Measurements from ENCODE around the gene ZNF350.

DNA sequence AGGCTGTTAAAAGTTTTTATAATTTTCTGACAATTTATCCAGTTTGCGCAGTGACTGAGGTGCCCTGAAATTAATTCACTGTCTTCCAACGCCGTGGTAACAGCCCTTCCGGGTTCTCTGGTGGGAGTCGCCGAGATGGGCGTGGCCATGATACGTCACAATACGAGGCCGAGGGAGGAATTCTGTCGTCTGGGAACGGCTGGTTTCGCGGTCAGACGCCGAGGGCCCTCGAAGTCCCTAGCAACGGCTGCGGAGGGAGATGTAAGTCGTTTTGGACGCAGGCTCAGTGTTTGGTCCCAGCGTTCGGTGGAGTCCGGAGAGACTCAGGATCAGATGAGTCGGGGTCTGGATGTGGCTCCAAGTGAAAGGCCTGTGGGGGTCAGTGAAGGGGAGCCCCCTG is 37.7 kb downstream of the ZNF350 start:
- TF ChIP-seq POLR2A (IDR thresholded peaks at IDR 0.05) (no peak), POLR2AphosphoS5 (IDR thresholded peaks at IDR 0.05) (no peak)
- TF ChIP-seq, protein P1, sequence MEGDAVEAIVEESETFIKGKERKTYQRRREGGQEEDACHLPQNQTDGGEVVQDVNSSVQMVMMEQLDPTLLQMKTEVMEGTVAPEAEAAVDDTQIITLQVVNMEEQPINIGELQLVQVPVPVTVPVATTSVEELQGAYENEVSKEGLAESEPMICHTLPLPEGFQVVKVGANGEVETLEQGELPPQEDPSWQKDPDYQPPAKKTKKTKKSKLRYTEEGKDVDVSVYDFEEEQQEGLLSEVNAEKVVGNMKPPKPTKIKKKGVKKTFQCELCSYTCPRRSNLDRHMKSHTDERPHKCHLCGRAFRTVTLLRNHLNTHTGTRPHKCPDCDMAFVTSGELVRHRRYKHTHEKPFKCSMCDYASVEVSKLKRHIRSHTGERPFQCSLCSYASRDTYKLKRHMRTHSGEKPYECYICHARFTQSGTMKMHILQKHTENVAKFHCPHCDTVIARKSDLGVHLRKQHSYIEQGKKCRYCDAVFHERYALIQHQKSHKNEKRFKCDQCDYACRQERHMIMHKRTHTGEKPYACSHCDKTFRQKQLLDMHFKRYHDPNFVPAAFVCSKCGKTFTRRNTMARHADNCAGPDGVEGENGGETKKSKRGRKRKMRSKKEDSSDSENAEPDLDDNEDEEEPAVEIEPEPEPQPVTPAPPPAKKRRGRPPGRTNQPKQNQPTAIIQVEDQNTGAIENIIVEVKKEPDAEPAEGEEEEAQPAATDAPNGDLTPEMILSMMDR (IDR thresholded peaks at IDR 0.05): no peak

Data from breast epithelium (tissue), 3 donors.